ENCODE measurements around the gene PHF12. TPM values are rescaled to one million over a fixed set of nuclear protein-coding genes. Genes with fewer than 3 reads are reported as not detected.

PHF12 gene
- total and polyA plus RNA-seq, 2 of the 8 experiments (the other 6 are each of a cell fraction or from before 2014, with no cell fraction given), result 38.8 to 65.7 TPM

GRCh38 chr17:28944862-28945741, 6.2 kb downstream of the PHF12 start:
- no peak overlapping the region for H3K4me2 ChIP-seq (ENCODE audit: insufficient read depth in 1 of 2, low read depth in 2 of 2, low read length in 2 of 2)

More at GRCh38 chr17:28944862-28945741, 6.2 kb downstream of the PHF12 start:
- Histone ChIP-seq H4K91ac (replicated peaks; ENCODE audit: insufficient read length, low read length) (no peak overlapping the region), H3K56ac (replicated peaks; ENCODE audit: insufficient read length, low read depth, low read length) (no peak overlapping the region), H2BK120ac (replicated peaks; ENCODE audit: low read depth, low read length) (no peak overlapping the region), H4K5ac (ENCODE audit: insufficient read length, low read depth, low read length) (no peak overlapping the region), H3K27me3 (replicated peaks in 1 of 4; ENCODE audit: control insufficient read depth in 3 of 4, extremely low read depth in 1 of 4, insufficient read depth in 3 of 4, low read length in 3 of 4) (no peaks in the 10 kb centered on the region), H3K79me1 (ENCODE audit: low read depth, low read length) (peaks cover 6% of the 10 kb centered on the region), H3K79me2 (ENCODE audit: control insufficient read depth in 1 of 2, insufficient read depth in 2 of 2, low read length in 2 of 2) (peaks cover 71 to 100% of the 10 kb centered on the region in 2 experiments), H2BK5ac (ENCODE audit: low read depth, low read length) (no peak overlapping the region), H3K23ac (ENCODE audit: insufficient read length) (no peak overlapping the region), H2AK5ac (ENCODE audit: low read depth, low read length) (no peak overlapping the region), H4K20me1 (replicated peaks in 1 of 2; ENCODE audit: control insufficient read depth in 1 of 2, insufficient read depth in 2 of 2, low read length in 2 of 2) (peaks cover 15% of the 10 kb centered on the region in 2 experiments), H3K14ac (ENCODE audit: insufficient read length) (no peak overlapping the region), H3K23me2 (ENCODE audit: low read depth, low read length) (no peaks in the 10 kb centered on the region; the same call in 1 of the 2 replicates), H3K4me3 (ENCODE audit: extremely low read depth in 1 of 4, insufficient read depth in 2 of 4, low read depth in 3 of 4, low read length in 4 of 4) (no peak overlapping the region), H3K9me3 (ENCODE audit: insufficient read depth in 2 of 2, low read depth in 1 of 2, low read length in 1 of 2) (no peaks in the 10 kb centered on the region), H3K4ac (replicated peaks; ENCODE audit: insufficient read length, low read depth, low read length) (no peak overlapping the region), H2BK15ac (ENCODE audit: low read length) (no peak overlapping the region), H3K4me1 (replicated peaks in 1 of 4; ENCODE audit: control insufficient read depth in 3 of 4, insufficient read depth in 4 of 4, low read length in 3 of 4) (peaks cover 2 to 11% (median 7%) of the 10 kb centered on the region in 4 experiments; a peak in 5 of 7 replicates), H3K27ac (ENCODE audit: low read depth, low read length) (no peak overlapping the region), H2BK20ac (ENCODE audit: low read length) (no peak overlapping the region), H2AFZ (ENCODE audit: low read length) (no peak overlapping the region), H2BK12ac (ENCODE audit: low read depth, low read length) (no peak overlapping the region), H4K8ac (ENCODE audit: extremely low read depth, insufficient read depth, low read length) (no peak overlapping the region), H3K36me3 (ENCODE audit: control insufficient read depth in 2 of 4, insufficient read depth in 4 of 4, low read length in 3 of 4) (peaks cover 0 to 29% (median 4%) of the 10 kb centered on the region in 4 experiments; a peak in 4 of 8 replicates), H3K9ac (replicated peaks in 1 of 4; ENCODE audit: extremely low read depth in 1 of 4, low read depth in 3 of 4, low read length in 3 of 4) (no peak overlapping the region), H3K18ac (ENCODE audit: extremely low read depth, low read length) (no peak overlapping the region)
- no peak for FAIRE-seq
- TF ChIP-seq KDM1A (IDR thresholded peaks at IDR 0.05; ENCODE audit: borderline replicate concordance, low read length), result 0 out of 2 replicates have a peak, but pooled peaks have one; percentile 14
- TF ChIP-seq SP4 (IDR thresholded peaks at IDR 0.05; ENCODE audit: low read length), result no peak
- no peak for DNase-seq (ENCODE audit: low read depth in 1 of 2, low spot score in 2 of 2)
- WGBS, 2 experiments (ENCODE audit: extremely low coverage in 1 of 2, insufficient coverage in 1 of 2, insufficient read length in 1 of 2, insufficient replicate concordance in 2 of 2, low coverage in 1 of 2, low lambda C conversion rate in 2 of 2, missing lambda C conversion rate in 1 of 2), result 95% methylated on average over 8 of the region's 8 CpGs; no CpG with 5 or more reads in 1 of the 2 experiments
- CTCF ChIA-PET (ENCODE audit: partially characterized antibody), result interaction anchor here (0.6 to 1.3 kb wide), 6 partner anchors 8 to 1776 kb away, joined by 3 to 6 read pairs (median 3); no protein-coding TSS in a partner anchor
- POLR2A ChIA-PET (ENCODE audit: partially characterized antibody), result interaction anchor here (0.9 to 6.3 kb wide), 7 partner anchors 10 to 220 kb away, joined by 3 to 73 read pairs (median 4); no protein-coding TSS in a partner anchor
